Peyer's patch (tissue), 4 donors: ENCODE results near the gene CCDC89. TPM values are rescaled to one million over a fixed set of nuclear protein-coding genes. Genes with fewer than 3 reads are reported as not detected.

Experiments used
- DNase-seq, 3 donors: peaks; one replicate each; pipeline ENCODE4 v3.0.0-alpha.2; 2017 to 2019
- H3K27ac ChIP-seq, 4 donors: fragments of 200-600 bp; sonication (generic); one replicate each; pipeline ENCODE4 v1.5.1; 2016 to 2019
- H3K27me3 ChIP-seq, 2 donors: fragments of 200-600 bp; sonication (generic); one replicate each; pipeline ENCODE4 v1.5.1; 2019
- H3K36me3 ChIP-seq, 3 donors: fragments of 200-600 bp; sonication (generic); one replicate each; pipeline ENCODE4 v1.5.1; 2016 to 2019
- H3K4me1 ChIP-seq, 4 donors: fragments of 200-600 bp; sonication (generic); one replicate each; pipeline ENCODE4 v1.5.1; 2016 to 2019
- H3K4me3 ChIP-seq, 4 donors: fragments of 200-600 bp; sonication (generic); 1 replicate in 3 of 4; 2 replicates in 1 of 4; pipeline ENCODE4 v1.5.1; 2016 to 2019; ENCODE audit warnings: mild to moderate bottlenecking in 1 of 4
- H3K9me3 ChIP-seq, 4 donors: fragments of 200-600 bp; sonication (generic); one replicate each; pipeline ENCODE4 v1.5.1; 2016 to 2019; ENCODE audit warnings: mild to moderate bottlenecking in 1 of 4
- CTCF ChIP-seq, 6 experiments: fragments of 450-650 bp in 4 of 6; fragments of 200-600 bp in 2 of 6; sonication (generic) in 1 of 6; IDR thresholded peaks; one replicate each; pipeline ENCODE4 v1.5.1; 2017 to 2019; ENCODE audit warnings: antibody characterized with exemption in 6 of 6, mild to moderate bottlenecking in 3 of 6, moderate library complexity in 1 of 6
- POLR2A ChIP-seq, 2 donors: fragments of 450-650 bp; IDR thresholded peaks; one replicate each; pipeline ENCODE4 v1.5.1; 2017; ENCODE audit warnings: antibody characterized with exemption in 2 of 2, mild to moderate bottlenecking in 2 of 2, moderate library complexity in 2 of 2
- total RNA-seq, 4 donors: library from RNA; depleted of rRNA; stranded (reverse); fragments of >200 nt; gene quantifications; one replicate each; pipeline ENCODE4 v1.1.0, GENCODE V29; 2016

CCDC89 gene
- total RNA-seq, 4 donors from 2014 or later: 2.5 to 14.0 (median 7.7) TPM

GRCh38 chr11:85647078-85647477, 38.9 kb downstream of the CCDC89 start:
- peaks cover 0 to 28% (median 2%) of the 10 kb centered on the region in 4 donors for H3K4me1 ChIP-seq
- H3K4me3 ChIP-seq: peak overlapping the region; percentile 62 to 79 (median 68)
- H3K27ac ChIP-seq: peak overlapping the region; percentile 76 to 88 (median 80)
- no peaks in the 10 kb centered on the region for H3K27me3 ChIP-seq
- TF ChIP-seq POLR2A (IDR thresholded peaks at IDR 0.05): no peak
- TF ChIP-seq CTCF (IDR thresholded peaks at IDR 0.05): no peak
- peak in 1 of 3 donors; percentile 61 for DNase-seq
- peaks cover 0 to 5% (median 0%) of the 10 kb centered on the region in 3 donors for H3K36me3 ChIP-seq
- H3K9me3 ChIP-seq: no peaks in the 10 kb centered on the region

DNA sequence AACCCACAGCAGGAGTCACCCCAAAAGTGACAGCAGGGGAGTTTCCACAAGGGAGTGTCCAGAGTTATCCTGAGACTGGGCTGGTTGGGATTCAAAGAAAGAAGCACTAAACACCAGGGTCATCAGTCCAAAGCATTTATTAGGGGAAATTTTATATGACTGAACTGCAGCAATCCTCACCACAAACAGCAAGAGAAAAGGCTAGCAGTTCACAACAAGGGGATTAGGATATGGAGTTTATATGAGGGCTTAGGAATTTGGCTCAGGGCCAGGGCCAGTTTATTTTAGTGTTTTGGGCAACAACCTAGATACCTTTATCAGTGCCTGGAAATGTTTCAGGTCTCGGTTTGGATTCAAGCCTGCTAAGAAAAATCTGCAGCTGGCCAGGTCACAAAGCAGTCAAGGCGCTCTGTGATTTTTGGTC, 42.8 kb downstream of the CCDC89 start:
- H3K27me3 ChIP-seq: no peaks in the 10 kb centered on the region
- no peaks in the 10 kb centered on the region for H3K9me3 ChIP-seq
- H3K4me3 ChIP-seq: no peak overlapping the region
- peaks cover 0 to 13% (median 0%) of the 10 kb centered on the region in 4 donors for H3K4me1 ChIP-seq
- TF ChIP-seq CTCF (IDR thresholded peaks at IDR 0.05) (no peak), POLR2A (IDR thresholded peaks at IDR 0.05) (no peak)
- no peak for DNase-seq
- no peaks in the 10 kb centered on the region for H3K36me3 ChIP-seq
- no peak overlapping the region for H3K27ac ChIP-seq

- H3K36me3 ChIP-seq: peaks cover 0 to 47% (median 0%) of the 10 kb centered on the region in 3 donors
Observed at GRCh38 chr11:85634747-85635146, 51.2 kb downstream of the CCDC89 start.

More at GRCh38 chr11:85634747-85635146, 51.2 kb downstream of the CCDC89 start:
- H3K9me3 ChIP-seq: no peaks in the 10 kb centered on the region
- no peaks in the 10 kb centered on the region for H3K27me3 ChIP-seq
- no peak for TF ChIP-seq POLR2A (IDR thresholded peaks at IDR 0.05)
- TF ChIP-seq CTCF (IDR thresholded peaks at IDR 0.05): no peak
- DNase-seq: no peak
- H3K27ac ChIP-seq: no peak overlapping the region
- H3K4me3 ChIP-seq: no peak overlapping the region
- H3K4me1 ChIP-seq: peaks cover 0 to 6% (median 0%) of the 10 kb centered on the region in 4 donors

Other genes starting within 250 kb of the CCDC89 start
- 1 to 10 TPM in 3 of 4 donors, under 1 TPM in 1; 0.18 to 8.3 (median 2.5) TPM for gene DLG2, start 58.9 kb downstream of the CCDC89 start, total RNA-seq
- gene TMEM126B, start 57.6 kb downstream of the CCDC89 start, total RNA-seq: 10 to 100 TPM; 26.9 to 52.8 (median 39.9) TPM
- gene TMEM126A, start 38.2 kb downstream of the CCDC89 start, total RNA-seq: 10 to 100 TPM in 3 of 4 donors, not detected in 1; 10.3 to 21.7 (median 13.8) TPM
- 100 to 1,000 TPM in 1 of 4 donors, 10 to 100 TPM in 3; 63.2 to 162 (median 90.5) TPM for gene CREBZF, start 21.1 kb downstream of the CCDC89 start, total RNA-seq
- gene SYTL2, start 124.9 kb upstream of the CCDC89 start, total RNA-seq: 100 to 1,000 TPM in 3 of 4 donors, 10 to 100 TPM in 1; 96.6 to 211 (median 125) TPM
- gene CCDC83, start 169.2 kb upstream of the CCDC89 start, total RNA-seq: not detected